HG03103 (cell line): ENCODE results near the gene PSG11.
"Not testable (repeated sequence)": the region's sequence is repeated elsewhere in the genome, so short reads cannot be mapped to it uniquely, and the experiment has no call there.

ENCODE experiments used
- ATAC-seq: cut with Tn5 transposase; IDR thresholded peaks from one replicate; pipeline ENCODE4 v1.9.1; 2021; ENCODE audit warnings: low read depth; ENCODE audit not compliant: unreplicated experiment

PSG11 gene

DNA sequence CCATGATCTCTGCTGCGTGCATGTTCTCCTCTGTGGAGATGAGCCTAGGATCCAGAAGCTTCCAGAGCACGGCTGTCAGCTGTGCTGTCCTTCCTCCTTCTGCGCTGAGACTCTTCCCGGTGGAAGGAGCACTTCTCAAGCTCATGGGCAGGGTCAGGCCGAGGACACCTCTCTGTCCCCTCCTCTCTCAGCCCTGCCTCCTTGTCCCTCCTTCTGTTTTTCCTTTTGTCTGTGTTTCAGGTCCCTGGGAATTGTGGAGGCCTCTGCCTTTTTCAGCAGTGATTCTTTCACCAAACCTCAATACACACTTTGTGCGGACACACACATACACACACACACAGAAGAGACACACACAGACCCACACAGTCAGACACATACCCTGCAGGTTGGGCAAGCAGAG is at the start of gene PSG11:
TSS of gene PSG11 (minus strand) at position 101 of the 400 bp plus-strand sequence. CDS start at position 4, 97 bp downstream.
- not testable (repeated sequence) for ATAC-seq

DNA sequence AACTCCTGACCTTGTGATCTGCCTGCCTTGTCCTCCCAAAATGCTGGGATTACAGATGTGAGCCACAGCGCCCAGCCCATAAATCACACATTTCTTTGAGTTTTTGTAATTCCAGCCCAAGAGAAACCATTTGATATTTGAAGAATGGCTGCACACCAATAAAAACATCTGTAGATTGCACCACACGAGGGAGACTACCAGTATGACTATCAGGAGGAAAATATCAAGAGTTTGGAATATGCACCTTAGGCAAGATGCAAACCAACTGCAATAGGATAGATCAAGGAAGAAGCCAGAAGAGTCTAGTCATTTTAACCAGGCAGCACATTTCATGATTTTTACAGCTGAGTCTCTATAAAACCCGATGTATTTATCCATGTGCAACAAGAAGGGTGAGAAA is 36.1 kb upstream of the PSG11 start:
- ATAC-seq, result not testable (repeated sequence)

DNA sequence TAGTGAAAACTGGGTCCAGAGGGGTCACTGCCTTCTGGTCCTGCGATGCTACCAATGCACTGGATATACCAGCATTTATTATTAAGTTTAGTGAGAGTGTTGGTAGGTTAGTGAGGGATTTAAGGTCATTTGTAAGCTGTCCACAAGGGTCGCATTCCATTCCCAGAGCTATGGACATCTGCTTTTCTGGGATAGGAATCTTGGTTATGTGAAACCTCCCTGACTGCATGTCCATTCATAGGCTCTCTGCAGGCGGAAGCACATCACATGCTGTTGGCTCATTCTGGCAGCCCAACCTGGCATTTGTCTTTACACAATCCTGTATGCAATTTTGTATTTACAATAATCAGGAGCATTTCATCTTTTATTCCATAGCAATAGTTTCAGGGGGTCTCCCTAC is 35.1 kb upstream of the PSG11 start:
- ATAC-seq, result not testable (repeated sequence)

DNA sequence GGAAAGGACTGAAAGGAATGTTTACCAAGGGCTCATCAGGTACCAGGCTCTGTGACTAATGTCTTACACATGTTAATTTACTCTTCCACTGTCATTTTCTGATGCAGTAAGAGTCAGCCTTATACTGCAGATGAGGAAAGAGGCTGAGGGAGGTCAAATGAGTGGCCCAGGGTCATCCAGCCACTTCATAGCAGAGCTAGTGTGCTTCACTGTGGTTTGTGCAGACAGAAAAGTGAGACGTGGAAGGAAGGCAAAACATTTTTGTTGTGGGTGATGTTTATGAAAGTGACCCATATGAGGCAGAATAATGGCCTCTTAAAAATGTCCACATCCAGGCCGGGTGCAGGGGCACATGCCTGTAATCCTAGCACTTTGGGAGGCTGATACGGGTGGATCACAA is 34.0 kb upstream of the PSG11 start:
- not testable (repeated sequence) for ATAC-seq

DNA sequence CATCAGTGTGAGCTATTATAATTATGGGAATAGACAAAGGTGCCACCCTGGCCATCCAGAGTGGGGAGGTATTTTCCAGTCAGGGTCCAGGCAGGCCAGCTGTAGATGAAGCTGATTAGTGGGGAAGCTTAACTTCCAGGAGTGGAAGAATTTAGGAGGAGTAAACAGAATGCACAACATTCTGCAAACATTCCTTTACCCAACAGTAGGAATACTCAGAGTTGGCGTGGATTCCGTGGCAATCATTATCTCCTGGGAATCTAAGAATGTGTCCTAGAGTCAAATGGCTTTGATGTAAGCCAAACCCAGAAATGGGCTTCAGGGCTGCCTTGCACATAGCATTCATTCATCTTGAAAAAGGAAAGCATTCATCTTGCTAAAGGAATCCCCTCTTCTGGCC is 33.2 kb upstream of the PSG11 start:
- ATAC-seq, result not testable (repeated sequence)

DNA sequence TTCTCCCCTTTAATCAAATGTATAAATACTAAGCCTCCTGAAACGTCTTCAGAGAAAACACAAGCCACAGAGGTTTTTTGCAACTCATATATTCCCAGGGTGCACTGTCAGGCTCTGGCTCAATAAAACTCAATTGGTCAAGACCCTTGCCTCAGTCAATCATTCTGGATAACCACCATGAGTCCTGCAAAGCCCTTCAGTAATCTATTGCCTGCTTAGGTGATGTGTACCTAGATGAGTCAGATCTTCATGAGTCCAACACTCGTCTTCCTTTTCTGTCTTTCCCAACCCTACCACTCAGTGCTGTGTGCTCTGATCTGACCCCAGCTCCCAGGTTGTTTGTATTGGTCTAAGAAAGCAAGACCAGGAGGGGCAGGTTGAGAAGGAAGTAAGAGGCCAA is 32.2 kb upstream of the PSG11 start:
- not testable (repeated sequence) for ATAC-seq

DNA sequence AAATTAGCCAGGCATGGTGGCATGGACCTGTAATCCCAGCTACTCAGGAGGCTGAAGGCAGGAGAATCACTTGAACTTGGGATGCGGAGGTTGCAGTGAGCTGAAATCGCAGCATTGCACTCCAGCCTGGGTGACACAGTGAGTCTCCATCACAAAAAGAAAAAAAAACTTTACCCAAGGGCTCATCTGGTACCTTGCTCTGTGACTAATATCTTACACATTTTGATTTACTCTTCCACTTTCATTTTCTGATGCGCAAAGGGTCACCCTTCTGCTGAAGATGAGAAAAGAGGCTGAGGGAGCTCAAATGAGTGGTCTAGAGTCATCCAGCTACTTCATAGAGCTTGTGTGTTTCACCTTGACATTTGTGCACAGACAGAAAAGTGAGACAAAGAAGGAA is 21.7 kb upstream of the PSG11 start:
- ATAC-seq, result not testable (repeated sequence)

DNA sequence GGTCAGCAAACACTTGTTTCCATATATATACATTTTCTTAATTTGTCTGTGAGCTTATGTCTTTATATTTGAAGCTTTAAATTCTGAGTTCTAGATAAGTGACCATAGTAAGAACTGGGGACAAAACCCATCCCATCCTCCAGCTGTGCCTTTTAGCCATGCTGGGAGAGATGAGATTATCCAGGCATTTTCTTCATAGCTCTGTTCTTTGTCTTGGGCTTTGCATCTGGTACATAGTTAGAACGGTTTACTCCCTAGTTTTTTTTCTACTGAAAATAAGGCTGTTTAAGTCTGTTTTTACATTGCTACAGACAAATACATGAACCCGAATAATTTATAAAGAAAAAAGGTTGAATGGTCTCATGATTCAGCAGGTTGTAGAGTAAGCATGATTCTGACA is 20.3 kb upstream of the PSG11 start:
- ATAC-seq, result not testable (repeated sequence)

DNA sequence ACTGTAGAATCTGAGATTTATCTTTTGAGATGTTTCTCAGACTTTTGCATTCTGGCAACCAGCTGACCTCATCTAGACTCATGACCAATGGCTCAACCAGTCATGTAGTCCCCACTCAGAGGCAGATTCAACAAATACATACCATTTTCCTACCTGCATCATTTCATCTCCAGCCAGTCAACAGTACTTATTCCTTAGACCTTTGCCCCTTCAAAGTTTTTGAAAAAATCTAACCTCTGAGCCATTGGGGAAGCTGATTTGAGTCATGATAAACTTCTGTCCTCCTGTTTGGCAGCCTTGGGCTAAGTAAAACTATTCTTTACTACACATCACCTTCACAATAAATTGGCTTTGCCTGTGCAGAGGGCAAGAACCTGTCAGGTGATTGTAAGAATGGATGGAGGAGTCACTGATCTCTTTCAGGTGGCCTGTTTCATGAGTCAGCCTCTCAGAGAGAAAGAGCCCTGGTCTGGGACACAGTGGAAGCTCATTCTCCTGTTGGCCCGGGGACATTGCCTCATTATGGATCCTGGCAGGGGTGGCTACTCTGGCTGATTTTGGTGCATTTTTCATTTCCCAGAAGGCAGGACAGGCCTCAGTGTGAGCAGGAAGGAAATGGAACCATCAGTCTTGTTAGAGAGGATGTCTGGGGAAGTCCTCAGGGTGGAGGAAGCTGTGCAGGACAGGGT is 17.4 kb upstream of the PSG11 start:
- not testable (repeated sequence) for ATAC-seq

DNA sequence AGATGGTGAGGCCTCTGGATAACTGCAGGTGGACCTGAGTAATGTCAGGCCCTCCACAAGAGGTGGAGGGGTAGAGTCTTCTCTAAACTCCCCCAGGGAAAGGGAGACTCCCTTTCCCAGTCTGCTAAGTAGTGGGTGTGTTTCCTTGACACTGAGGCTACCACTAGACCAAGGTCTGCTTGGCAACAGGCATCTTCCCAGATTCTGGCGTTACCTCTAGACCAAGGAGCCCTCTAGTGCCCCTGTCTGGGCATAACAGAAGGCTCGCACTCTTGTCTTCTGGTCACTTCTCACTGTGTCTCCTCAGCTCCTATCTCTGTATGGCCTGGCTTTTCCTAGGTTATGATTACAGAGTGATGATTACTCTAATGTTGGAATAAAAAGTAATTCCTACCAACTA is 5.4 kb upstream of the PSG11 start:
- not testable (repeated sequence) for ATAC-seq

DNA sequence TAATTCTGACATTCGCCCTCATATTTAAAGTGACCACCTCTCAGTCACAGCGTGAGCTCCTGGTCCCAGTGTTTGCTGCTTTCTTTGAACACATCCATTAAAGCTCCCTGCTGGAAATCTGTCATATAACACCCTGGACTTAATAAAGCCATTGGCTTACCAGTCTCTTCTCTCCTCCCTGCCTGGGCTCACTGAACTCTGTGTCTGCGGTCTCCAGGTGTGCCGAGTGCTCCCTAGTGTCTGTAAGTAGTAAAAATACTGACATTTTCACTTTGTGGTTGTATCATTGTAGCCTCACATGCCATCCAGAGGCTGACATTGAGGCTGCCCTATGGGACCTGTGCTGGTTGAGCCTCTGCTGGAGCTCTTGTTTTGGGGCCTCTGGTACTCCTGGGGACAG is 2.6 kb upstream of the PSG11 start:
- ATAC-seq, result no peak

DNA sequence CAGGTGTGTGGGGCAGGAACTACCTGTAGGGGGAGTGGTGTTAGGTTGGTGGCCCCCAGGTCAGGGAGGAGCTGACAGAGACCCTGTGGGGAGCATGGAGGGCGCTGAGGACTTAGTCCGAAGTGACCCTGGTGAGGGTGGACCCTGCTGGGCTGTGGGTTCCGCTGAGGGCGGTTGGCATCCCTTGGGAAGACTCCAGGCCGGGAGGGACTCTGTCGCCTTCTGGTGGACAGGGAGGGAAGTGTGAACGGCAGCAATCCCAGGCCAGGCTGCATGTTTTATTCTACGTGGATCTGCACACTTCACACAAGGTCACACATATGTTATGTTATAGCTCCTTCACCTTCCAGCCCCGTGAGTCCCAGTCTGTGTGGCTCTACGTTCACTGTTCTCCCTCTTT is 1.7 kb upstream of the PSG11 start:
- not testable (repeated sequence) for ATAC-seq

DNA sequence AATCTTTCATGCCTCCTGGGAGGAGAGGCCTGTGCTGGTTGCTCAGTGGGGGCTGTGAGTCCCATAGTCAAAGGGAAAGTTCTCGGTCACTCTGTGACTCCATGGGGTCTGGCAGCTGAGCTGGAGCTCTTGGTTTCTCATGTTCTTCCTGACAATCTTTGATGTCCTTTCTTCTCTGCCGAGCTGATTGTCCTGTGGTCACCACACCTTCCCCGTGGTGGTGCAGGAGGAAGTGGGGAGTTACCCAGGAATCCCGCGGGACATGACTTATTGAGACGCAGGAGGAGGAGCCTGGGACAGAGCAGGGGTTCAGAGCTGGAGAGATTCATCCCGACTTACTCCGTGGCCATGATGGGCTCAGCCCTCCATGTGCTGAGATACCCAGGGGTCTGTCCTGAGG is 792 bp upstream of the PSG11 start:
- not testable (repeated sequence) for ATAC-seq

DNA sequence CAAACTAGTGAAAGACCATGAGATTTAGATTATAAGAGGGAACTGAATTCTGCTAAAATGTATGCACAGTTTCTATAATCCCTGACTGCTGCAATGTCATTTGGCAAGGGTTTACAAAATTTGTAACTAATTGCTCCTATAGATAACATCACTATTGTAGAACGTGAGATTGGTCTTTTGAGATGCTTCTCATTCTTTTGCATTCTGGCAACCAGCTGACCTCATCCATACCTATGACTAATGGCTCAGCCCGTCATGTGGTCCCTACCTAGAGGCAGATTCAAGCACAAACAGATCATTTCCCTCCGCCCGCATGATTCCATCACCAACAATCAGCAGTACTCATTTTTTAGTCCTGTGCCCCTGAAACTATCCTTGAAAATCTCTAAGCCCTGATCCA is 4.2 kb downstream of the PSG11 start:
- not testable (repeated sequence) for ATAC-seq

DNA sequence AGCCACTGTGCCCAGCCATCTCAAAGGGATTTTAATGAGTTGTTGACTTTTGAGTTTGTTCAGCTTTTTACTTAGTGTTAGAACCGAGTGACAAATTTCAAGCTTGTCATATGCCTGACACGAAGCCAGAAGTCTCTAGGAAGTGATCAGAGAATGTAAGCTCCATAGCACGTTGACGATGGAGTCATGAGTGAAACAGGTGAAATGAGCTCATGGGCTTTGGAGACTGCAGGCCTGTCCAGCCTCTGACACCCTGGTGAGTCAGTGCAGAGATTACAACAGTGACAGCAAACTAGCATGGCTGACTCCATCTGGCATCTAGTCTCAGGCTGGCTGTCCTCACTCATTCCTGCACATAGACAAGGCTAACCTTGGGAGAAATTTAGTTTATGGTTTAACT is 4.6 kb downstream of the PSG11 start:
- ATAC-seq, result not testable (repeated sequence)

DNA sequence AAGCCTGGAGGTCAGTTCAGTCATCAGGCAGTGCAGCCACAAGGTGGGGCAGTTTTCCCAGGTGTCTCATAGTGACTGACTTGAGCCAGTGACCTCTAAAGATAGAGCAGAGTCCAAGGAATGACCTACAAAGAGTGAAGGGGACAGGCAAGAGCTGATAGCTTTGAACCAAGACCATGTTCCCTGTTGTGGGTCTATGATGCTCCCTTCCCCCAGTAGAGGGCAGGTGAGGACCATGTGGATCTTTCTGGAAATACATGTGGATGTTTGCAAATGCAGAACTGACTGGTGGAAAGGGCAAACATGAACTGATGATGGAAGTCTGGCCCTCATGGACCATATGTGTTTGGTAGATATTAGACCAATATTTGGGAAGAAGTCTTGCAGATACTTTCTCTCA is 6.7 kb downstream of the PSG11 start:
- not testable (repeated sequence) for ATAC-seq

DNA sequence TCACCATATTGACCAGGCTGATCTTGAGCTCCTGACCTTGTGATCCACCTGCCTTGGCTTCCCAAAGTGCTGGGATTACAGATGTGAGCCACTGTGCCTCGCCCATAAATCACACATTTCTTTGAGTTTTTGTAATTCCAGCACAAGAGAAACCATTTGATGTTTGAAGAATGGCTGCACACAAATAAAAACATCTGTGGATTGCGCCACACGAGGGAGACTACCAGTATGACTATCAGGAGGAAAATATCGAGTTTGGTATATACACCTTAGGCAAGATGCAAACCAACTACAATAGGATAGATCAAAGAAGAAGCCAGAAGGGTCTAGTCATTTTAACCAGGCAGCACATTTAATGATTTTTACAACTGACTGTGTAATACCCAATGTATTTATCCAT is 20.4 kb downstream of the PSG11 start:
- ATAC-seq, result not testable (repeated sequence)

DNA sequence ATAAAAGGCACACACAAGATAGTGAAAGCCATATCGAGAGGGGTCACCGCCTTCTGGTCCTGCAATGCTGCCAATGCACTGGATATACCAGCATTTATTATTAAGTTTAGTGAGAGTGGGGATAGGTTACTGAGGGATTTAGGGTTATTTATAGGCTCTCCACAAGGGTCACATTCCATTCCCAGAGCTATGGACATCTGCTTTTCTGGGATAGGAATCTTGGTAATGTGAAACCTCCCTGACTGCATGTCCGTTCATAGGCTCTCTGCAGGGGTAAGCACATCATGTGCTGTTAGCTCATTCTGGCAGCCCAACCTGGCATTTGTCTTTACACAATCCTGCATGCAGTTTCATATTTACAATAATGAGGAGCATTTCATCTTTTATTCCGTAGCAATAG is 21.4 kb downstream of the PSG11 start:
- ATAC-seq, result not testable (repeated sequence)

DNA sequence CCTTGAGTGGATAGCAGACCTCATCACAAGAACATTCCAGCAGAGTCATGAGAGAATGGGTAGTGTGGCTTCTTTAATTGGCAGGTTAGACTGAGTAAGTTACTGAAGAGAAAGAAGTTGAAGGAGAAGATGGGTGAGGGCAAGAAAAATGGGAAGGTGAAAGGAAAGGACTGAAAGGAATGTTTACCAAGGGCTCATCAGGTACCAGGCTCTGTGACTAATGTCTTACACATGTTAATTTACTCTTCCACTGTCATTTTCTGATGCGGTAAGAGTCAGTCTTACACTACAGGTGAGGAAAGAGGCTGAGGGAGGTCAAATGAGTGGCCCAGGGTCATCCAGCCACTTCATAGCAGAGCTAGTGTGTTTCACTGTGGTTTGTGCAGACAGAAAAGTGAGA is 22.6 kb downstream of the PSG11 start:
- ATAC-seq, result not testable (repeated sequence)

DNA sequence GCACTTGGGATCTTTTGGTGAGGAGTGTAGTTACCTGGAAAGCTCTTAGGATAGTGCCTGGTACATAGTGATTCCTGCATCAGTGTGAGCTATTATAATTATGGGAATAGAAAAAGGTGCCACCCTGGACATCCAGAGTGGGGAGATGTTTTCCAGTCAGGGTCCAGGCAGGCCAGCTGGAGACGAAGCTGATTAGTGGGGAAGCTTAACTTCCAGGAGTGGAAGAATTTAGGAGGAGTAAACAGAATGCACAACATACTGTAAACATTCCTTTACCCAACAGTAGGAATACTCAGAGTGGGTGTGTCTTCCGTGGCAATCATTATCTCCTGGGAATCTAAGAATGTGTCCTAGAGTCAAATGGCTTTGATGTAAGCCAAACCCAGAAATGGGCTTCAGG is 23.3 kb downstream of the PSG11 start:
- not testable (repeated sequence) for ATAC-seq

DNA sequence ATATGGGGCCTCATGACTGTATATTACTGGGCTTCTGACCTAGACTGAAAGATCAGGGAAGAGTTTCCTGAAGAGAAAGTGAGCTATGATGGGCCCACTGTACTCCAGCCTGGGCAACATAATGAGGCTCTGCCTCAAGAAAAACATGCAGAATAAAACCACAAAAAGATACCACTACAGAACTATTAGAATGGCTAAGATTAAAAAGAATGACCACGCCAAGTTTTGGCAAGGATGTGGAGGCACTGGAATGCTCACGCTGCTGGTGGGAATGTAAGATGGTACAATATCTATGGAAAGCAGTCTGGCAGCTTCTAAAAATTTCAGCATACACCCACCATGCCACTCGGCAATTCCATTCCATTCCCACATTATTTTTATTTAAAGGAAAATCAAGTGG is 30.1 kb downstream of the PSG11 start:
- not testable (repeated sequence) for ATAC-seq

DNA sequence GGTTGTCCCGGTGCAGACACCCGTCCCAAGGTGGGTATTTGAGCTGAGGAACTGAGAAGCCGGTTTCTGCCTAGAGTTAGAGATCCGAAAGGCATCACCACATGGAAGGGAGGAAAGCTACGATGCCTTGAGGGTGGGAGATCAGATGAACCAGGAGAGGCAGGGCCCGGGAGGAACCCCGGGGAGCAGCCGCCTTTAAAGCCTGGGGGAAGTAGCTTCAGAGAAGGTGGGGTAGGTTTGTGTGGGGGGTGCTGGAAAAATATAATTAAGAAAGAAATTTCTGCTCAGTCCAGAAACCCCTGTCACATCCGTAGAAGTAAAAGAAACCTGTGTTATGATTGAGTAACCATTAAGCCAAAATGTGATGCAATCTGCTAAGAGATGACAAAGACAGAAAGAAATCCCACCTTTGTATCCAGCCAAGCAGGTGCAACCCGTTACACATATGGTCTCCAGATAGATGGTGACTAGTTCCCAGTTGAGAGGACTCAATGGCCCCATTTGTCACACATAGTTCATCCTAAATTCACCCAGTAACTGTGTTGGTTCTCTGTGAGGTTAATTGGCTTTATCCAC is 34.2 kb downstream of the PSG11 start:
- not testable (repeated sequence) for ATAC-seq
